ENCODE data around the gene ZKSCAN1. TPM values are rescaled to one million over a fixed set of nuclear protein-coding genes. Genes with fewer than 3 reads are reported as not detected.
A peak's percentile ranks its signal among the peaks of the same experiment; 100 is the strongest.

ZKSCAN1 gene
- total RNA-seq, 1 experiment from 2014 or later: 29.8 TPM

DNA sequence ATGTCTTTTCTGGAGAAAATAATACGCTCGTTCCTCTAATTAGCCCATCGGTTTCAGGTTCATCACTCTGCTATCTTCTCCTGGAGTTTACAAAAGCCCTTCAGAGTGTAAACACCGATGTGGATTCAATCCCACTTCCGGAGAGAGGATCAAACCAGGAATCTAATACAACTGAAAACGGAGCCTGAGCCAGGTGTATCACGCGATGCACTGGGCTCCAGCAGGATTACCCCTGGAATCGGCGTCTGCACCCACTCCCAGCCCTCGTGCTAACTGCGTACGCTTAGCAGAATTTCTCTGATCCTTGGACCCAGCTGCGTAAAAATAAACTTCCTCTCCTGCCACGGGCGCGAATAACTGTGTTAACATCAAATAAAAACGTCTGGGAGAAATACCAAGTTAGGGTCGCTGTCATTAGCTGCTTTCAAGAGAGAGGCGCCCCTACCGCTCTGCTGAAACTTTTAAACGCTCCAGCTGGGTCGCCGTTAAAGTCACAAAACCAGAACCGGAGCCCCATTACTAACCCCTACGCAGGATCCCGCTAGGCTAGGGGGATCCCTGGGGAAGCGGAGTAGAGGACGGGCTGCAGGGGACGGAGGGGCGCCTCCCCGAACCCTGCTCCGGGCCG, 65.6 kb downstream of the ZKSCAN1 start:
- H3K4me2 ChIP-seq (ENCODE audit: insufficient read depth, insufficient read length, low read length): peak overlapping the region; percentile 97
- DNase-seq: no peak
- peak overlapping the region; percentile 94 for H4K91ac ChIP-seq (ENCODE audit: insufficient read length, low read depth, low read length)
- no peak overlapping the region for H3K27ac ChIP-seq (ENCODE audit: insufficient read length, low read depth, low read length)
- H3K14ac ChIP-seq (ENCODE audit: insufficient read depth, low read length): peak overlapping the region; percentile 86
- peak overlapping the region; percentile 98 for H3K9ac ChIP-seq (ENCODE audit: extremely low read depth, insufficient read length, low read length)
- H3K23me2 ChIP-seq (ENCODE audit: insufficient read length, low read depth, low read length, poor library complexity, severe bottlenecking): peaks cover 6% of the 10 kb centered on the region
- H4K8ac ChIP-seq (replicated peaks; ENCODE audit: insufficient read length, low read depth, low read length): no peak overlapping the region
- H2BK120ac ChIP-seq (ENCODE audit: low read depth, low read length, poor library complexity, severe bottlenecking): peak overlapping the region; percentile 86
- Mint-ChIP-seq H3K4me3 (peak overlapping the region; percentile 91 to 98), H3K4me1 (peaks cover 12 to 27% of the 10 kb centered on the region in 2 experiments), H3K27me3 (ENCODE audit: low read depth) (no peaks in the 10 kb centered on the region; the same call in 1 of the 2 replicates), H3K9me3 (peaks cover 10 to 37% of the 10 kb centered on the region in 2 experiments), H3K27ac (peak overlapping the region; percentile 60 to 98 (median 93); a peak in 6 of 7 replicates), H3K36me3 (ENCODE audit: insufficient read depth in 1 of 3, low read depth in 3 of 3) (peaks cover 46 to 48% (median 47%) of the 10 kb centered on the region in 3 experiments)
- no peaks in the 10 kb centered on the region for H3K79me1 ChIP-seq (ENCODE audit: insufficient read depth, low read depth, low read length, poor library complexity, severe bottlenecking)
- peaks cover 3% of the 10 kb centered on the region; the same call in 1 of the 2 replicates for H3K4me1 ChIP-seq (ENCODE audit: insufficient read depth, low read length)
- no peaks in the 10 kb centered on the region for H4K20me1 ChIP-seq (ENCODE audit: control insufficient read depth, insufficient read depth, insufficient read length)
- no peak overlapping the region for H2BK5ac ChIP-seq (ENCODE audit: insufficient read length, low read length)
- no peak overlapping the region; the same call in 1 of the 2 replicates for H3K4ac ChIP-seq (ENCODE audit: low read depth, low read length)
- TF ChIP-seq, protein P1, sequence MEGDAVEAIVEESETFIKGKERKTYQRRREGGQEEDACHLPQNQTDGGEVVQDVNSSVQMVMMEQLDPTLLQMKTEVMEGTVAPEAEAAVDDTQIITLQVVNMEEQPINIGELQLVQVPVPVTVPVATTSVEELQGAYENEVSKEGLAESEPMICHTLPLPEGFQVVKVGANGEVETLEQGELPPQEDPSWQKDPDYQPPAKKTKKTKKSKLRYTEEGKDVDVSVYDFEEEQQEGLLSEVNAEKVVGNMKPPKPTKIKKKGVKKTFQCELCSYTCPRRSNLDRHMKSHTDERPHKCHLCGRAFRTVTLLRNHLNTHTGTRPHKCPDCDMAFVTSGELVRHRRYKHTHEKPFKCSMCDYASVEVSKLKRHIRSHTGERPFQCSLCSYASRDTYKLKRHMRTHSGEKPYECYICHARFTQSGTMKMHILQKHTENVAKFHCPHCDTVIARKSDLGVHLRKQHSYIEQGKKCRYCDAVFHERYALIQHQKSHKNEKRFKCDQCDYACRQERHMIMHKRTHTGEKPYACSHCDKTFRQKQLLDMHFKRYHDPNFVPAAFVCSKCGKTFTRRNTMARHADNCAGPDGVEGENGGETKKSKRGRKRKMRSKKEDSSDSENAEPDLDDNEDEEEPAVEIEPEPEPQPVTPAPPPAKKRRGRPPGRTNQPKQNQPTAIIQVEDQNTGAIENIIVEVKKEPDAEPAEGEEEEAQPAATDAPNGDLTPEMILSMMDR (conservative IDR thresholded peaks at IDR 0.05): no peak
- H3K18ac ChIP-seq (ENCODE audit: insufficient read length, low read depth, low read length): peak overlapping the region; percentile 78
- H2AK5ac ChIP-seq (ENCODE audit: insufficient read length, low read length): no peak overlapping the region
- no peak overlapping the region for H2AFZ ChIP-seq (ENCODE audit: low read length)
- H4K5ac ChIP-seq (ENCODE audit: insufficient read length, low read depth, low read length): peak overlapping the region; percentile 43
- H3K9me3 ChIP-seq (ENCODE audit: control insufficient read depth, low read depth, low read length): no peaks in the 10 kb centered on the region
- H2BK15ac ChIP-seq (ENCODE audit: low read depth, low read length): no peak overlapping the region
- H3K27me3 ChIP-seq (ENCODE audit: insufficient read depth, low read length): no peaks in the 10 kb centered on the region
- peaks cover 32% of the 10 kb centered on the region for H3K79me2 ChIP-seq (ENCODE audit: insufficient read depth, low read length)
- peak overlapping the region; percentile 25 for H3T11ph ChIP-seq (ENCODE audit: low read length)
- WGBS (ENCODE audit: extremely low coverage, insufficient read length, low lambda C conversion rate): no CpG with 5 or more reads among the region's 34 CpGs
- H2BK20ac ChIP-seq (ENCODE audit: low read depth, low read length, poor library complexity, severe bottlenecking): no peak overlapping the region
- no peak overlapping the region for H2BK12ac ChIP-seq (ENCODE audit: insufficient read length, low read depth, low read length)
- H3K56ac ChIP-seq (ENCODE audit: insufficient read length, low read depth, low read length): no peak overlapping the region
- no peak overlapping the region for H3K23ac ChIP-seq (ENCODE audit: insufficient read length, low read depth, low read length)

Measured in H9 (cell line).